HL-60 (cell line): Measurements from ENCODE around the gene FBH1.

ENCODE experiments used
- CTCF ChIP-seq: IDR thresholded peaks from one replicate; pipeline ENCODE4 v1.5.1; 2011; ENCODE audit warnings: low read length, control low read depth, inconsistent platforms; ENCODE audit not compliant: insufficient read depth
- POLR2AphosphoS5 ChIP-seq: IDR thresholded peaks from 2 replicates; pipeline ENCODE4 v1.6.1; 2012; ENCODE audit warnings: low read depth

- TF ChIP-seq CTCF, result no peak
- TF ChIP-seq POLR2AphosphoS5, result no peak
Measured at GRCh38 chr10:5897053-5897340, 7.0 kb downstream of the FBH1 start.
